ENCODE data around the gene ADD1.

- no peak for TF ChIP-seq MYC (CRISPR knock-in tag; IDR thresholded peaks at IDR 0.05; ENCODE audit: borderline replicate concordance)
- no peak for TF ChIP-seq MBD4 (IDR thresholded peaks at IDR 0.05; ENCODE audit: borderline replicate concordance, low read length)
- no peak for TF ChIP-seq FIP1L1 (IDR thresholded peaks at IDR 0.05; ENCODE audit: borderline replicate concordance, insufficient read depth, low read depth, low read length)
Measured at GRCh38 chr4:2813446-2814405, 29.9 kb upstream of the ADD1 start.
